Activated CD4-positive, alpha-beta T cell treated with anti-CD3 and anti-CD28 coated beads, Interleukin-10, Interleukin-2, amounts not matched to agents 100 ng/mL and 50 ng/mL, durations not matched to agents 16 hours and 8 hours (primary cell): ENCODE data around the gene PAK2.
"Not testable (repeated sequence)": the region's sequence is repeated elsewhere in the genome, so short reads cannot be mapped to it uniquely, and the experiment has no call there.

Source experiments
- DNase-seq: peaks from one replicate; pipeline ENCODE4 v3.0.0-alpha.2; 2020

The PAK2 gene

DNA sequence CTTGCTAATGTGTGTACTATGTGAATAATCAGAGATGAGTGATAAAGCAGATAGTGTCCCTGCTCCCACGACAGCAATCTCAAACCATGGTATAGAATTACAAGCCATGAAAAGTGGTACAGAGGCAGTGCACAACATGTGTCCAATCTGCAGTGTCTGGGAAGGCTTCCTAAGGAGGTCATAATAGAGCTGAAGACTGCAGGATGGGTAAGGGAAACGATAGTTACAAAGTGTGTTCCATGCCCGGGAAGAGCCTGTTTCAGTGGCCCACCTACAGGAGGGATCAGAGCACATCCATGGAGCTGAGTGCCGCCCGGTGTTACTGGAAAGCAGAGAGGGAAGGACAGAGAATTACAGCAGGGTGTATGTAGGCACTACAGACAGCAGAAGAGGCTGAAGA is 48.9 kb downstream of the PAK2 start:
- DNase-seq, result no peak

DNA sequence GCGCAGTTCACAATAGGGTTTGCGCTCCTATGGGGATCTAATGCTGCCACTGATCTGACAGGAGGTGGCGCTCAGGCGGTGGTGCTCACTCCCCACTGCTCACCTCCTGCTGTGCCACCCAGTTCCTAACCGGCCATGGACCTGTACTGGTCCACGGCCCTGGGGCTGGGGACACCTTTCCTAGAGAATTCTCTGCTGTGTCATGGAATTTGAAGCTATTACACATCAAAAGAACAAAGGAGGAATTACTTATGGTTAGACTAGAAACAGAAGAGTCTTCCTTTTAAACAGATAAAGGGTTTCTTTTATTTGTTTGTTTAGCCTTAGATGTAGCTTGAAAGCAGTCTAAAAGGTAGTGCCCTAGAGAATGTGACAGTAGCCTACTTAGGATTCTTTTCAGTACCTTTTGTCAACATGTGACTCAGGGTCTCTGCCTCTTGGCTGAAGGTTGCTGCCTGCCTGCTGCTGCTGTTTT is 50.3 kb downstream of the PAK2 start:
- no peak for DNase-seq

DNA sequence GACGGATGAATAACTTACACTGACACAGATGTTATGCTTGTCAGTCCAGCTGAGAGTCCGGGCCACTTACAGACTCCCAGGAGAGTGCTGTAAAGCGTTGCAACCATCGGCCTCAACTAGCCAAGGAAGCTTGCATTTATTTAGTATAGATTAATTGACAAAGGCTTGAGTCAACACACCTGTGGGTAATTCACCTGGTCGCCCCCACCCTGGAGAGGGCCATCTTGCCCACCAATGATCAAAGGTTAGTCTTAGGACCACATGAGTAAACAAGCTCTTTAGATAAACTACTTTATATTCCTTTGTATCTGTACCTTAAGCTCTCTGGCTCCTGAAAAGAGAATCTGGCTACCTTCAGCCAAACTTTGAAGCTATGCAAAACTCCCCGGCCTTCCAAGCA is 51.0 kb downstream of the PAK2 start:
- DNase-seq, result no peak

DNA sequence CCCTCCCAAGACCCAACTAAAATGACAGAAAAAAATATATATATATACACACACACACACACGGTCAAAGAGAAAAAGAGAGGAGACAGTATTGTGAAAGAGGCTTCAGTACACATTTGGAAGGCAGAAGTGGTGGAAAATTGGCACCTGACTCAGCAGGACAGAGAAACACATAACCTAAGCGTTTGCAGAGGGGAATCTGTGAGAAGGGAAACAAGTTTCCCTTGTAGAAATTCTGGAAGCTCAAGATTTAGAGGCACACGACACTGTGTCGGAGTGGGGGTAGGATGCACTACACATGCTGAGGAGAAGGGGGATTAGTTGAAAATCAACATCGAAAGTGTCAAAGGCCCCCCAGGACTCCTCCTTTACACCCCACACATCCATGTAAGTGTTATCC is 53.1 kb downstream of the PAK2 start:
- DNase-seq, result no peak

DNA sequence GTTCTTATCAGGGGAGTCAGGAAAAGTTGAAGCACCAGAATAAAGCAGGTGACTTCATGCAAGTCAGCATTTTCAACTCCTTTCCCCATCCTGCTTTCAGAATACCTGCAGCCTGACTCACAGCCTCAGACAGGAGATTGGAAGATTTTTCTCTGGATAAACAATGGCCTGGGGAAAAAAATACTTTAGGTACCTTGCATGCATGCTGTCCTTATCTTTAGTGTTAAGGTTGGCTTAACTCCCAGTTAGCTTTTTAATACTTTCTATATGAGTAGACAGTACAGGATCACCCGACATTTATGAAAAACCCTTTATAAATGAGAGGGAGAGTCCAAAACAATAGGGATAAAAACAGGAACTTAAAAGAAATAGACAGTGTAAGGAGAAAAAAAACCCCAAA is 53.6 kb downstream of the PAK2 start:
- DNase-seq, result no peak

DNA sequence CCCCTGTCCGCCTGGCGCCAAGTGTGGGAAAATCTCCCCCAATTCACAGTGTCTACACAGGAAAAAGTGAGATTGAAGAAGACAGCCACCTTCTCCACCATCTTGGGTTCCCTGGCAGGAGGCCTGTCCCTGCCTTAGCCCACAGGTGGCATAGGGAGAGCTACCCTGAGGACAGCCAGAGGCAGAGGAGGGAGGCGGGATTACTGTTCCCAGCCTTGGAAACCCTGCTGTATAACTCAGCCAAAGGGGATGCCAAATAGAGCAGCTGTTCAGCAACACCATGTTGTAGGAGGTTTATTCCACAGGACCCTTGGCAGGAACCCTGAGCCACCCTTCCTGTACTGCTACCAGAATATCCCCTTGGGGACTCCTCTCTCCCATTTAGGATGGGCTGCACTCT is 54.8 kb downstream of the PAK2 start:
- no peak for DNase-seq

DNA sequence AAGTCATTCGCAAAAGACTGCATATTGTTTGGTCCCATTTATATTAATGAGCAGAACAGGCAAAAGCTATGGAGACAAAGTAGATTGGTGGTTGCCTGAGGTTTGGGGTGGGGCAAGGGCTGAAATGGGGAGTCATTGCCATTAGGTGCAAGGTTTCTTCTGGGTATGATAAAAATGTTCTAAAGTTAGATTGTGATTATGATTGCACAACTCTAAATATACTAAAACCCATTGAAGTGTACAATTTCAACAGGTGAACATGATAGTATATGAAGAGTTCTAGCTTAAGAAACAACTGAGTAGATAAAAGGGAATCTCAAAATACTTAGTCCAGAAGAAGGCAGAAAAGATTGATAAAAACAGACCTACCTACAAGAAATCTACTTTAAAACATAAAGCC is 56.7 kb downstream of the PAK2 start:
- no peak for DNase-seq

DNA sequence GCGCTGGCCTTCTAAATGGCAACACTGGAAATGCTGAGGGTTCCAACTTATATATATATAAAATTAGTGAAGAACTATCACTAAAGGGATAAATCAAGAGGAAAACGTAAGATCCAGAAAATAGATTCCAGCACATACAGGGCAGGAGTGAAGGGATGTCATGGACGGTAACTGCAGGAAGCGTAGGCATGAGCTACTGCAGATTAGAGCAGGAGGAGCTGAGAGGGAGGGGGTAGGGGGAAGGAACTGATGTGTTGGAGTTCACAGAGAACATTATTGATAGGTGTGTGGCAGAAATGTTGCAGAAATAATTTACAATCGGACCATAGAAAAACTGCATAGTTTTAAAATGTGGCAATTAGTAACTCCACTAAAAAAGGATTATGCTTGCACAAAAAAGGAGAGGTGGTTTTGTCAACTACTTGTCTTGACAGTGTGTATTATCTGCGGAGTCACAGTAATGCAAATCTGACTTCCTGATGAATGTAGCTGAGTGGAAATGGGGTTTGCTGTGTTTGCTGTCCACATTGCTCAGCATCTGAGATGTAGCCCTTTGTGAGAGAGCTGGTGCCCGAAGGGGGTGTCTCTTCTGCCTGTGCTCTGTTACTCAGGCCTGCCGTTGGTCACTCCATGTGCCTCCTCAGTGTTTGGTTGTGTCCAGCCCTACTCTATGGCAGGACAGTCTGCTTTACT is 61.2 kb downstream of the PAK2 start:
- DNase-seq, result no peak

DNA sequence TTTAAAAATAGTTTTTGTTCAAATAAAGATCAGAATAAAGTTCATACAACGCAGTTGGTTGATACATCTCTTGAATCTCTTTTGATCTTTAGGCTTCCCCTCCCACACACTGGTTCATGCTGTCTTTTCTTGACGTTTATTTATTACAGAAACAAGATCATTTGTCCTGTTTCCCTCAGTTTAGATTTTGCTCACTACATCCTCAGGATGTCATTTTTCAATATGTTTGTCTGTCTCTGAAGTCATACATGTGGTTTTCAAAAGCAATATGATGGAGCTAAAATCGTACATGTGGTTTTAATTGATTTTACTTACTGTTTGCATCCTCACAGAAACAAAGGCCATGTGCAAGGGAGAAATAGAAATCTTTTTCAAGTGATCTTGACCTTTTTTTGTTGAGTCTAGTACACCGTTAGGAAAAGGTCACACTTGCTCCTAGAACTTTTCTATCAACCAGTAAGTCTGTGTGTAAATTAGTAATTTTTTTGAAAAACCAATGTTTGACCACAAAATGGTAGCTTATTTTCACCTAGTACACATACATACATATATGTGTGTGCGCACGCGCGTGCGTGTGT is 64.3 kb downstream of the PAK2 start:
- DNase-seq, result peak; percentile 61

DNA sequence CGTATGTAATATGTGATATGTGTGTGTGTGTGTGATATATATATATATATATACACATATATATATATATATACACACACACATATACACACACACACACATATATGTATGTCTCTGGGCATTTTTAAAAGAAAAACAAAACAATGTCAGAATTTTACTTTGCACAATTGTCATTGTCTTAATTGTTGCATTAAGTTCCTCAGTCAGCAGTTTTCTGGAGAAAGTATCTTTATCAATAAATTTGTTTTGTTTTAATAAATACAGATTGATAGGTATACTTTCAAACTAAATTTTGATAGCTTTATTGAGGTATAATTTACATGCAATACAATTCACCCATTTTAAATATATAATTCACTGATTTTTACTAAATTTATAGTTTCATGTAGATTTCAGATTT is 65.1 kb downstream of the PAK2 start:
- DNase-seq, result no peak

DNA sequence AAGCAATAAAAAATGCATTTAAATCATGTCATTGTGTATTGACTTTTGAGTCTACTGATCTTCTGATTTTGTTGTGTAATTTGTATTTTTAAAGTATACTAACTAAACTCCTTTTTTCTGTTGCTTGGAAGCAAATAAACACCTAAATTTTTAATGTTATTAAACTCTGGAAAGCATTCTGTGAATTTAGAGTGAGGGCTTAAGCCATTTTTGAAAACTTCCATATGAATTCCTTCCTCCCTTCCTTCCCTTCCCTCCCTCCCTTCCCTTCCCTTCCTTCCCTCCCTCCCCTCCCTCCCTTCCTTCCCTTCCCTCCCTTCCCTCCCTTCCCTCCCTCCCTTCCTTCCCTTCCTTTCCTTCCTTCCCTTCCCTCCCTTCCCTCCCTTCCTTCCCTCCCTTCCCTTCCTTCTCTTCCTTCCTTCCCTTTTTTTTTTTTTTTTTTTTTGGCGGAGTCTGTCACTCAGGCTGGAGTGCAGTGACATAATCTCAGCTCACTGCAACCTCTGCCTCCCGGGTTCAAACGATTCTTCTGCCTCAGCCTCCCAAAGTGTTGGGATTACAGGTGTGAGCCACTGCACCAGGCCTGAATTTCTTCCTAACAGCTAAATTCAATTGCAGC is 71.4 kb downstream of the PAK2 start:
- DNase-seq, result no peak

DNA sequence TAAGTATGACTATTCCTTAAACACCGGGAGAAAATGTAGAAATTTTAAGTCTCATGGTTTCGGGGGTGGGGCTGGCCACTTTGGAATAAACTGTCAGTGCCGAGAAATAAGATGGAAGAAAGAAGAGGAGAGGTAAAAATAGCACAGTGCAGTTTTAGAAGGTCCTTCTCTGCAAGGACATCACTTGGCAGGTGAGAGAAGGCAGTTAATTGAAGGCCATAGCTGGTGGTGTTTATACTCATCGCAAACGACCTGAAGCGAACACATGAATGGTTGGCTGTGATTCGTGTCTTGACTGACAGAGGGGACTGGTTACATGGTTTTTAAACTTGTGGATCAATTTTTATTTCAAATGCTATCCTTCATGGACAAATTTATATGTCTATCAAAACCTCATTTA is 73.2 kb downstream of the PAK2 start:
- DNase-seq, result no peak

DNA sequence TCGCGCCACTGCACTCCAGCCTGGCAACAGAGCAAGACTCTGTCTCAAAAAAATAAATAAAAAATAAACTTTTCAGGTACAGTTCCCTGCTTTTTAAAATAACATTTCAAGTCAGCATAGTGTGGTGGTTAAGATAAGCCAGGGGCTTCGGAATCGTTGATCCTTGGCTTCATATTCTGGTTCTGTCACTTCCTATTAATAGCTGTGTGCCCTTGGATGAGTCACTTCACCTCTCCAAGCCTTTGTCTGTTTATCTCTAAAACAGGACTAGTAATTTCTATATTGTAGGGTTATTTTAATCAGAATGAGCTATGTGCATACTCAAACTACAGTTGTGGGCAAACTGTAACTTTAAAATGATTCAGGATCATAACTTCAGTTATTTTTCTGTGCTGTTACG is 74.2 kb downstream of the PAK2 start:
- DNase-seq, result no peak

DNA sequence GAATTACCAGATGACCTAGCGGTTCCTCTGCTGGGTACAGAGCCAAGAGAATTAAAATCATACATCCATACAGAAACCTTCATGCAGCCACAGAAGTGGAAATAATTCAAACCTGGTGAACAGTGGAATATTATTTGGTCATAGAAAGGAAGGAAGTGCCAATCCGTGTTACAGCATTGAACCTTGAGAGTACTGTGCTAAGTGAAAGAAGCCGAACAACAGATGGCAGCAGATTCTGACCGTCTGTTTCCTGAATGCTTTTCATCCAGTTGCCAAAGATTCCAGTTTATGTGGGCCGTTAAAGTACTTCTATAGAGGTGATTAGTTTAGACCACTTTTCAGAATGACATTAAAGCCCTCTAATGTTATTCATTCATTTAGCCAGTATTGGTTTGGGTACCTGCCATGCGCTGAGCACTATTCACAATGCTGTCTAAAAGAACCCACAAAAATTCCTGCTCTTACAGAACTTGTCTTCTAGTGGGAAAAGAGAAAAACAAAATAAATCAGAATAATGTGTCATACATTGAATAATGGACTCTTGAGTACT is 82.2 kb downstream of the PAK2 start:
- DNase-seq, result no peak

DNA sequence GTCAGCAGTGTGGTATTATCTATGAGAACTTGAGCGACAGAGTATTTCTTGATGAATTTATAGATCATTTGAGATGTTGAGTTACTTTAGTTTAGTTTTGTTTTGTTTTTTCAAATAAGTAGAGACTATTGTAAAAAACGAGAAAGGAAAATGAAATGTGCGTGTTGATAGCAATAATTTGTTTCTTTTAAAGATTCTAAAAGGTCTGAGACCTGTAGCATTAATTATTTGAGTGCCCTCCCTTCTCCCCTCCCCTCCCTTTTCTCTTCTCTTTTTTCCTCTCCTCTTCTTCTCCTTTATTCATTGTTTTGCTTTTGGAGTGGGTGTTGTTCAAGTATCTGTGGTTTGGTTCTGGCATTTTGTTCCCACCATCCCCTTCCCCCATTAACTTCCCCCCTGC is 90.0 kb downstream of the PAK2 start:
- not testable (repeated sequence) for DNase-seq

DNA sequence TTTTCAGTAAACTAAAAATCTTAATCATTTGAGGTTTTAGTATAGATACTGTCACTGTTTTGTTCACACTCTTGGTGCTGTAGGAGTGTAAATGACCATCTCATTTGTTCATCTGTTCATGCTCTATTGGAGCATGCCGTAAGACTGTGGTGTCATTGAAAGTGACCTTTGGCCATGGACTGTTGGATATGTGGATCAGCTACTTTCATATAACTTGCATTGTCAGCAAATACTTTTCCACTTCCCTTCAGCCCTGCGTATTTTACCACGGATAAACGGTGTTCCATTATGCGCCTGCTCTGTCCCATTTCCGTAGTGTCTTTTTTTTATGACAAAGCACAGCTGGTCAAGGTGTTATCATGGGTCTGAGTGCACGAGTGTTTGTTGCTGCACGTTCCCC is 95.4 kb downstream of the PAK2 start:
- DNase-seq, result no peak

DNA sequence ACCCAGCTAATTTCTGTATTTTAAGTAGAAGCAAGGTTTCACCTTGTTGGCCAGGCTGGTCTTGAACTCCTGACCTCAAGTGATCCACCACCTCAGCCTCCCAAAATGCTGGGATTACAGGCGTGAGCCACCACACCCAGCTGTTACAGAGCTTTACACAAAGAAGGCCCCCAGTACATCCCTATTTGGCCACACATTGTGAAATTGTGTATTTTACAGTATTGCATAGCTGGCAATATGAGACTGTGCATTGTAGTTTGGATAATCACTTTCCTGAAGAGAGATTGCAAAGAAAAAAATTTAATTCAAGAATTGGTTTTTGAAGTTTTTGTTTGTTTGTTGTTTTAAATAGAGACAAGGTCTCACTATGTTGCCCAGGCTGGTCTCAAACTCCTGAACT is 97.0 kb downstream of the PAK2 start:
- not testable (repeated sequence) for DNase-seq

DNA sequence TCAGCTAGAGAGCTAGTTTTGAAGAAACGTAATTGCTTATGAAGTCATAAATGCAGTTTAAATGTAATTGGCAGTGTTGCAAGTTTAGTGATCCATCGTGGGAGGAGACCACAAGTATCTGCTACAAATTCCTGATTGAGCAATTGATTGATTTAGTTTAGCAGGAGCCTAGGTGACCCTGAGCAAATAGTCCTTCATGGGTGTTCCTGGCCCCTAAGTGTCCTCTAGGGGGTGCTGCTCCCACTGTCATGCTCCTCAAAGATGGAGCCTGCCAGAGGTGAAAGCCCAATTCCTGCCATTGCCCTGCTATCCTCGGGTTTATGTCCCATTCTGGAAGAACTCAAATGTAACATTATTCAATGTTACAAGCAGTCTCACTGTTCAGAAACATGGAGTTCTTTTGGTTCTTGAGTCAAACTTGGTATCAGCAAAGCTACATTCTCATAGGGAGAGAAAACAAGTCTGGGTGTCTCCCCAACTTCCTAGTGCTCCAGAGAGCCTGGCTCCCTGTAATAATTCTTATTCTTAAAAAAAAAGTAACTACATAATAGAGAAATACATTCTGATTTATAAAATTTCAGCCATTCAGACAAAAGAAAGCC is 98.3 kb downstream of the PAK2 start:
- DNase-seq, result peak; percentile 81

DNA sequence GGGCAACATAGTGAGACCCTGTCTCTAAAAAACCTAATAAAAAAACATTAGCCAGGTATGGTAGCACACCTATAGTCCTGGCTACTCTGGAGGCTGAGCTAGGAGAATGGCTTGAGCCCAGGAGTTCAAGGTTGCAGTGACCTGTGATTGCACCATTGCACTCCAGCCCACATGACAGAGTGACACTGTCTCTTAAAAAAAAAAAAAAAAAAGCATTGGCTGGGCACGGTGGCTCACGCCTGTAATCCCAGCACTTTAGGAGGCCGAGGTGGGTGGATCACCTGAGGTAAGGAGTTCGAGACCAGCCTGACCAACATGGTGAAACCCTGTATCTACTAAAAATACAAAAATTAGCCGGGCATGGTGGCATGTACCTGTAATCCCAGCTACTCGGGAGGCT is 99.7 kb downstream of the PAK2 start:
- not testable (repeated sequence) for DNase-seq

DNA sequence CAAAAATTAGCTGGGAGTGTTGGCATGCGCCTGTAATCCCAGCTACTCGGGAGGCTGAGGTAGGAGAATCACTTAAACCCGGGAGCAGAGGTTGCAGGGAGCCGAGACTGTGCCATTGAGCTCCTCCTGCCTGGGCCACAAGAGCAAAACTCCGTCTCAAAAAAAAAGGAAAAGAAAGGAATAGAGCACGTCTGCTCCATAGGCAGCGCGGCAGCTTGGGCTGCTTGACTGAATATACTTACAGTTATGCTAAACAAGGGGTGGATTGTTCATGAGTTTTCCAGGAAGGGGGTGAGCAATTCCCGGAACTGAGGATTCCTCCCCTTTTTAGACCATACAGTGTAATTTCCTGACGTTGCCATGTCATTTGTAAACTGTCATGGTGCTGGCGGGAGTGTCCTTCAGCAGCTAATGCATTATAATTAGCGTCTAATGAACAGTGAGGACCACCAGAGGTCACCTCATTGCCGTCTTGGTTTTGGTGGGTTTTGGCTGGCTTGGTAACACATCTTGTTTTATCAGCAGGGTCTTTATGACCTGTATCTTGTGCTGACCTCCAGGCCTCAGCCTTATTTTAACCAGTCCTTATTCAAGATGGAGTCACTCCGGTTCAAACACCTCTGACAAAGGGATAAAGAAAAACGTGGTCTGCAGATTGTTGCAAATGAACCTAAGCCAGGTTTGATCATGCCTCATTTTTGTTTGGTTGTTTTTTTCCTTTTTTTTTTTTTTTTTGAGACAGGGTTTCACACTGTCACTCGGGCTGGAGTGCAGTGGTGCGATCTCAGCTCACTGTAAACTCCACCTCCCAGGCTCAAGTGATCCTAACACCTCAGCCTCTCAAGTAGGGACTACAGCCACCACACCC is 103.1 kb downstream of the PAK2 start:
- DNase-seq, result peak; percentile 30

DNA sequence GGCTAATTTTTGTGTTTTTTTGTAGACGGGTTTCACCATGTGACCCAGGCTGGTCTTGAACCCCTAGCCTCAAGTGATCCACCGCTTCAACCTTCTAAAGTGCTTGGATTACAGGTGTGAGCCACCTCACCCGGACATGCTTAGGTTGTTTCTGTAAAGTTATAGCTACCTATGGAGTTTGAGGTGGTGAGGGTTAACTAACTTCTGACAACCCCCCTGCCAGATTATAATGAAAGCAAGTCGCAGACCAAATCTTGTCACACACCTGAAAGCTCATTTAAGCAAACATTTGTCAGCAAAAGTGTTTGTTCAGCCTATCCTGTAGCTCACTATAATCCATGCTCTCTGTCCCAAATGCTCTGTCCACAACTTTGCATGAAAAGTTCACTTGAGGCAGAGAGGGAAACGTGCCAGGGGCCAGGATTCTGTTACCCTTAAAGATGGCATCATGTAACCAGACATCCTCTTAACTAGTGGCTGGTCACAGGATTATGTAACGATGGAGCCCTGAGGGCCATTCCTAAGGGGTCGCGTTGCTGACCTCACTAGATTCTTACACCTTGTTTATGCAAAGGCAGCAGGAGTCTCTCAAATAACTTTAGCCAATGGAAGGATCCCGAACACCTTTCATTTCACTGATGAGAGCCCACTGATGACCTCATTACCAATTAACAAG is 103.9 kb downstream of the PAK2 start:
- no peak for DNase-seq
